ENCODE measurements around the gene TSN.

TSN gene

GRCh38 chr2:121746071-121746578, 9.3 kb upstream of the TSN start:
- no peak for DNase-seq (ENCODE audit: low read depth)
- TF ChIP-seq CTCF (IDR thresholded peaks at IDR 0.05; ENCODE audit: low read depth, low read length, missing control alignments) = no peak
- no peak overlapping the region for H3K4me3 ChIP-seq (ENCODE audit: low read depth, low read length)

- peak; percentile 41 for TF ChIP-seq CTCF (IDR thresholded peaks at IDR 0.05; ENCODE audit: low read depth, low read length, missing control alignments)
Measured at GRCh38 chr2:121748202-121748601, 7.2 kb upstream of the TSN start.

GRCh38 chr2:121754851-121755236, 607 bp upstream of the TSN start:
- no peak for TF ChIP-seq CTCF (IDR thresholded peaks at IDR 0.05; ENCODE audit: low read depth, low read length, missing control alignments)
- H3K4me3 ChIP-seq (ENCODE audit: low read depth, low read length) = peak overlapping the region; percentile 99
- no peak for DNase-seq (ENCODE audit: low read depth)

More at GRCh38 chr2:121748202-121748601, 7.2 kb upstream of the TSN start:
- DNase-seq (ENCODE audit: low read depth) = no peak
- no peak overlapping the region for H3K4me3 ChIP-seq (ENCODE audit: low read depth, low read length)

- no peak overlapping the region for H3K4me3 ChIP-seq (ENCODE audit: low read depth, low read length)
- no peak for DNase-seq (ENCODE audit: low read depth)
- TF ChIP-seq CTCF (IDR thresholded peaks at IDR 0.05; ENCODE audit: low read depth, low read length, missing control alignments) = no peak
Measured at GRCh38 chr2:121764681-121765228, 9.3 kb downstream of the TSN start.

GRCh38 chr2:121766624-121767023, 11.2 kb downstream of the TSN start:
- TF ChIP-seq CTCF (IDR thresholded peaks at IDR 0.05; ENCODE audit: low read depth, low read length, missing control alignments) = no peak
- DNase-seq (ENCODE audit: low read depth) = no peak
- H3K4me3 ChIP-seq (ENCODE audit: low read depth, low read length) = no peak overlapping the region

- H3K4me3 ChIP-seq (ENCODE audit: low read depth, low read length) = no peak overlapping the region
- DNase-seq (ENCODE audit: low read depth) = no peak
- TF ChIP-seq CTCF (IDR thresholded peaks at IDR 0.05; ENCODE audit: low read depth, low read length, missing control alignments) = no peak
Measured at GRCh38 chr2:121768143-121768755, 12.8 kb downstream of the TSN start.
